ENCODE measurements around the gene TCF3.
"Not testable (repeated sequence)": the region's sequence is repeated elsewhere in the genome, so short reads cannot be mapped to it uniquely, and the experiment has no call there.

The TCF3 gene

GRCh38 chr19:1645299-1645698 is 7.1 kb downstream of the TCF3 start:
- no peak for DNase-seq (ENCODE audit: low read depth)
- no peak overlapping the region for H3K4me3 ChIP-seq (ENCODE audit: low read depth, low read length)
- TF ChIP-seq CTCF (IDR thresholded peaks at IDR 0.05; ENCODE audit: low read depth, low read length, missing control alignments): no peak

- no peak overlapping the region for H3K4me3 ChIP-seq (ENCODE audit: low read depth, low read length)
- TF ChIP-seq CTCF (IDR thresholded peaks at IDR 0.05; ENCODE audit: low read depth, low read length, missing control alignments): no peak
- DNase-seq (ENCODE audit: low read depth): no peak
Observed at GRCh38 chr19:1644070-1644469, 8.3 kb downstream of the TCF3 start.

- H3K4me3 ChIP-seq (ENCODE audit: low read depth, low read length); DNase-seq (ENCODE audit: low read depth): not testable (repeated sequence)
Observed at GRCh38 chr19:1640893-1641448, 11.4 kb downstream of the TCF3 start.

- no peak overlapping the region for H3K4me3 ChIP-seq (ENCODE audit: low read depth, low read length)
- DNase-seq (ENCODE audit: low read depth): no peak
- no peak for TF ChIP-seq CTCF (IDR thresholded peaks at IDR 0.05; ENCODE audit: low read depth, low read length, missing control alignments)
Observed at GRCh38 chr19:1636325-1637236, 15.8 kb downstream of the TCF3 start.

- H3K4me3 ChIP-seq (ENCODE audit: low read depth, low read length): no peak overlapping the region
- TF ChIP-seq CTCF (IDR thresholded peaks at IDR 0.05; ENCODE audit: low read depth, low read length, missing control alignments): no peak
- no peak for DNase-seq (ENCODE audit: low read depth)
Observed at GRCh38 chr19:1634938-1635243, 17.5 kb downstream of the TCF3 start.

- no peak for TF ChIP-seq CTCF (IDR thresholded peaks at IDR 0.05; ENCODE audit: low read depth, low read length, missing control alignments)
- H3K4me3 ChIP-seq (ENCODE audit: low read depth, low read length): no peak overlapping the region
- DNase-seq (ENCODE audit: low read depth): no peak
Observed at GRCh38 chr19:1634242-1634937, 18.0 kb downstream of the TCF3 start.

- TF ChIP-seq CTCF (IDR thresholded peaks at IDR 0.05; ENCODE audit: low read depth, low read length, missing control alignments): no peak
- H3K4me3 ChIP-seq (ENCODE audit: low read depth, low read length): no peak overlapping the region
- no peak for DNase-seq (ENCODE audit: low read depth)
Observed at GRCh38 chr19:1633269-1633826, 19.1 kb downstream of the TCF3 start.

Measured in GM12864 (cell line).